LHCN-M2 (cell line): ENCODE results near the gene GOLGA8G. TPM values are rescaled to one million over a fixed set of nuclear protein-coding genes. Genes with fewer than 3 reads are reported as not detected.
"Not testable (repeated sequence)": the region's sequence is repeated elsewhere in the genome, so short reads cannot be mapped to it uniquely, and the experiment has no call there.

Experiments used
- DNase-seq: peaks from one replicate; pipeline ENCODE4 v3.0.0-alpha.2; 2012; ENCODE audit warnings: low read depth
- polyA plus RNA-seq: library from polyadenylated mRNA; unstranded; fragments of >200 nt; gene quantifications from one replicate; pipeline ENCODE4 v1.2.1, GENCODE V29; 2012; ENCODE audit warnings: missing spikeins
- total RNA-seq: library from RNA; depleted of rRNA; stranded (reverse); fragments of >200 nt; gene quantifications from 2 replicates; pipeline ENCODE4 v1.2.3, GENCODE V29; 2014; rRNA removed

The GOLGA8G gene, protein sequence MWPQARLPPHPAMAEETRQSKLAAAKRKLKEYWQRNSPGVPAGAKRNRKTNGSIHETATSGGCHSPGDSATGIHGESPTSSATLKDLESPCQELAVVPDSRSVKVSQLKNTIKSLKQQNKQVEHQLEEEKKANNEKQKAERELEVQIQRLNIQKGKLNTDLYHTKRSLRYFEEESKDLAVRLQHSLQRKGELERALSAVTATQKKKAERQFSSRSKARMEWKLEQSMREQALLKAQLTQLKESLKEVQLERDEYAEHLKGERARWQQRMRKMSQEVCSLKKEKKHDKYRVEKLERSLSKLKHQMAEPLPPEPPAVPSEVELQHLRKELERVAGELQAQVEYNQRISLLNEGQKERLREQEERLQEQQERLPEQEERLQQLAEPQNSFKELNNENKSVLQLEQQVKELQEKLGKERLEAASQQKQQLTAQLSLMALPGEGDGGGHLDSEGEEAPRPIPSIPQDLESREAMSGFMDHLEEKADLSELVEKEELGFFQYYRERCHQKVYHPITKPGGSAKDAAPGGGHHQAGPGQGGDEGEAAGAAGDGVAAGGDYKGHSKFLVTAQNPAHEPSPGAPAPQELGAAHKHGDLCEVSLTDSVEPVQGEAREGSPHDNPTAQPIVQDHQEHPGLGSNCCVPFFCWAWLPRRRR
- total RNA-seq = under 0.01 and 0.11 TPM in 2 replicates
- polyA plus RNA-seq = 0.04 TPM

- not testable (repeated sequence) for DNase-seq
Measured at GRCh38 chr15:28532954-28533353, at the start of gene GOLGA8G. TSS of gene GOLGA8G (minus strand) at chr15:28532971. CDS start at chr15:28532909, 62 bp downstream.

GRCh38 chr15:28573351-28573750 is 40.6 kb upstream of the GOLGA8G start:
- not testable (repeated sequence) for DNase-seq

DNA sequence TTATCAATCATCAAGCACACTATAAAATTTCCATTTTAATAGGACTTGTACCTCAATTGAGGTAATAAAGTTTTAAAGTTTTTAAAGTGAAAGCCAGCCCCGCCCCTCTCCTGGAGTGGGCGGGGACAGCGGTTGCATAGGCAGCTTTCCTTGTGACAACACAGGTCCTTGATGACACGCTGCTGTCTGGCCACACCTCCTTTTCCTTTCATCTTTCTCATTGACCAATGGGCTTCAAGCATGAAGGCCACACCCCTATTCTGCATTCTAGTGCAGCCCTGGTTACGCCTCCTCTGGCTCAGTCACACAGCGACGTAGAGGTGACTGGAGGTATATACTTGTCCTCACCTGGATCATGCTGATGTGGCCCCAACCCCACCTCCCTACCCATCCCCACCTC is 20.5 kb upstream of the GOLGA8G start, which contains the start of gene GOLGA6L25:
Gene GOLGA6L25 (plus strand): TSS at position 301 of the 400 bp plus-strand sequence. CDS start 61 bp downstream, at position 362.
- DNase-seq = not testable (repeated sequence)

DNA sequence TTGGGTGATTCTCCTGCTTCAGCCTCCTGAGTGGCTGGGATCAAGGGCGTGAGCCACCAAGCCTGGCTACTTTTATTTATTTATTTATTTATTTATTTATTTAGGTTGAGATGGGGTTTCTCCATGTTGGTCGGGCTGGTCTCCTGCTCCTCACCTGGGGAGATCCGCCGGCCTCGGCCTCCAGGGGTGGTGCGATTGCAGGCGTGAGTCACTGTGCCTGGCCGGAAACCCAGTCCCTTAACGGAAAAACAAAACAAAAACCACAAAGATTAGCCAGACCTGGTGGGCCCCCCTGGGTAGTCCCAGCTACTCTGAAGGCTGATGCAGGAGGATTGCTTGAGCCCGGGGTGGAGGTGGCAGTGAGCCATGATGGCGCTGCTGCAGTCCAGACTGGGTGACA is 17.6 kb downstream of the GOLGA8G start:
- DNase-seq = not testable (repeated sequence)

GRCh38 chr15:28514128-28514527 is 18.6 kb downstream of the GOLGA8G start:
- not testable (repeated sequence) for DNase-seq

DNA sequence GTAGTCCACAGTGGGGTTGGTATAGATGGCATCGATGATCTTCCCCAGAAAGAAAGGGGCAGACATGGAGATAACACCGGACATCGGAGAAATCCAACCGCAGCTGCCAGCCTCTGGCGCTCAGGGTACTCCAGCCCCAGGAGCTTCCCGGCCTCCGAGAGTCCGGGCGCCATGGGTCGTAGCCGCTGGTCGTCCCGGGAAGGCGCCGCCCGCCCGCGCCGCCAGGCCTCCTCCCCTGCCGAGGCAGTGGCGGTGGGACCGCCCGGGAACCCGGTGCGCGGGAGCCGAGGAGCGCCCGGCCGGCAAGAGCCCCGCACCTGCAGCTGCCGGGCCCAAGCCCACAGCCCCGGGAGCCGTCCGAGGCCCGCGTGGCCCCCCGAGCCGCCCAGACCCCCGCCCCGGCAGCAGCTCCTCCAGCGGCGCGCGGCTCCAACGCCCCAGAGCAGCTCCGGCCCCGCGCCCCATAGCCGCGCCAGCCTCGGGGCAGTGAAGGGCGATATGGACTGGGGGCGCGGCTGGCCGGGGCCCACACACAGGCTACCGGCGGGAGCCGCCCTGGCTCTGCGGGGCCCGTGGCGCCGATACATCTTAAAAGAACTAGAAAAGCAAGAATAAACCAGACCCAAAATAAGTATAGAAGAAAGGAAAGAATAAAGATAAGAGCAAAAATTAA is 24.4 kb downstream of the GOLGA8G start:
- not testable (repeated sequence) for DNase-seq

DNA sequence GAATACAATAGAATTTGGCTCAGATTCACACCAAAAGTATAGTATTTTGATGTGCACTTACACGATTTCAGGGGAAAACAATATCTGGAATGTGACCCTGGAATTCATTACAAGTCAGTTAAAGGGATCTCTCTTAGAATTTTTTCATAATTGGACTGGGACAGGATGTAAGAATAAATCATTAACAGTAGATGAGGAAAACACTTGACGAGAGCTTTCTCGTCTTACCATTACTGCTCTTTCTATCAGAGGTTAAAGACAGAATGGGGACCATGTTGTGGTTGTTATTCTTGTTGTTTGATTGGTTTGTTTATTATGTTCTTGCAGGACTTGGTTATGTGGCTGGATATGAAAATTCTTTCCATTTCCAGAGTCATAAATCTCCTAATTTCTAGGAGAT is 51.4 kb downstream of the GOLGA8G start:
- not testable (repeated sequence) for DNase-seq

Other genes with a start within 250 kb of the GOLGA8G start
- gene HERC2, start 210.8 kb downstream of the GOLGA8G start, total RNA-seq = 34.8 and 37.1 TPM in 2 replicates
- gene GOLGA6L24, start 174.9 kb downstream of the GOLGA8G start, total RNA-seq = not detected in 2 replicates
- 0.06 and 0.11 TPM in 2 replicates for gene GOLGA8F, start 154.3 kb downstream of the GOLGA8G start, total RNA-seq
- gene GOLGA6L25, start 20.6 kb upstream of the GOLGA8G start, total RNA-seq = not detected in 2 replicates
- gene GOLGA8M, start 179.4 kb upstream of the GOLGA8G start, total RNA-seq = 0.29 TPM in 1 of 2 replicates, not detected in the other